GM10266 (cell line): ENCODE measurements around the gene KIAA1328.

Experiments used
- DNase-seq: peaks from one replicate; pipeline ENCODE4 v3.0.0; 2012; ENCODE audit errors: extremely low spot score
- CTCF ChIP-seq: IDR thresholded peaks from 2 replicates; pipeline ENCODE4 v1.5.1; 2012; ENCODE audit warnings: mild to moderate bottlenecking, low read depth; ENCODE audit not compliant: control insufficient read depth, insufficient read depth; ENCODE audit errors: missing control alignments

Gene KIAA1328

GRCh38 chr18:37249171-37249886, 420.4 kb downstream of the KIAA1328 start:
- TF ChIP-seq CTCF = no peak
- DNase-seq = no peak

GRCh38 chr18:37249895-37250618, 421.1 kb downstream of the KIAA1328 start:
- no peak for TF ChIP-seq CTCF
- DNase-seq = no peak

GRCh38 chr18:37251679-37252078, 422.8 kb downstream of the KIAA1328 start:
- DNase-seq = no peak
- TF ChIP-seq CTCF = no peak

- no peak for TF ChIP-seq CTCF
- no peak for DNase-seq
These were observed 423.4 kb downstream of the KIAA1328 start for GRCh38 chr18:37252342-37252741.

GRCh38 chr18:37252854-37253393, 424.0 kb downstream of the KIAA1328 start:
- DNase-seq = no peak
- no peak for TF ChIP-seq CTCF

- peak; percentile 81 for DNase-seq
These were observed 424.7 kb downstream of the KIAA1328 start for GRCh38 chr18:37253394-37254235.

More at GRCh38 chr18:37253394-37254235, 424.7 kb downstream of the KIAA1328 start:
- TF ChIP-seq CTCF = no peak
